SJCRH30 (cell line): ENCODE data around the gene SLC22A14. TPM values are rescaled to one million over a fixed set of nuclear protein-coding genes. Genes with fewer than 3 reads are reported as not detected.

Experiments used
- DNase-seq, 2 experiments: peaks; one replicate each; pipeline ENCODE4 v3.0.0-alpha.2; 2015 to 2020
- H3K27ac ChIP-seq: fragments of 250-450 bp; sonication (Bioruptor Pico); 2 replicates; pipeline ENCODE4 v1.5.1; 2020; ENCODE audit warnings: mild to moderate bottlenecking, moderate library complexity
- H3K27me3 ChIP-seq: fragments of 250-450 bp; sonication (Bioruptor Pico); 2 replicates; pipeline ENCODE4 v1.5.1; 2020; ENCODE audit warnings: mild to moderate bottlenecking, moderate library complexity
- H3K36me3 ChIP-seq: fragments of 250-450 bp; sonication (Bioruptor Pico); 2 replicates; pipeline ENCODE4 v1.5.1; 2020; ENCODE audit warnings: mild to moderate bottlenecking, moderate library complexity
- H3K4me1 ChIP-seq: fragments of 250-450 bp; sonication (Bioruptor Pico); 2 replicates; pipeline ENCODE4 v1.5.1; 2020; ENCODE audit warnings: mild to moderate bottlenecking, moderate library complexity
- H3K4me3 ChIP-seq: fragments of 250-450 bp; sonication (Bioruptor Pico); 2 replicates; pipeline ENCODE4 v1.5.1; 2020; ENCODE audit warnings: mild to moderate bottlenecking, moderate library complexity
- H3K9me3 ChIP-seq: fragments of 250-450 bp; sonication (Bioruptor Pico); replicated peaks from 2 replicates; pipeline ENCODE4 v1.5.1; 2020; ENCODE audit warnings: mild to moderate bottlenecking, moderate library complexity
- total RNA-seq: library from RNA; depleted of rRNA; stranded (reverse); fragments of >200 nt; shearing (Covaris generic); gene quantifications from 2 replicates; pipeline ENCODE4 v1.2.3, GENCODE V29; 2014

The SLC22A14 gene
- total RNA-seq, 1 experiment from 2014 or later = not detected

- Histone ChIP-seq H3K9me3 (no peaks in the 10 kb centered on the region), H3K4me1 (no peaks in the 10 kb centered on the region), H3K27me3 (no peaks in the 10 kb centered on the region), H3K4me3 (no peak overlapping the region), H3K36me3 (no peaks in the 10 kb centered on the region), H3K27ac (no peak overlapping the region)
- no peak for DNase-seq
Measured at GRCh38 chr3:38334142-38335055, 52.3 kb downstream of the SLC22A14 start.

DNA sequence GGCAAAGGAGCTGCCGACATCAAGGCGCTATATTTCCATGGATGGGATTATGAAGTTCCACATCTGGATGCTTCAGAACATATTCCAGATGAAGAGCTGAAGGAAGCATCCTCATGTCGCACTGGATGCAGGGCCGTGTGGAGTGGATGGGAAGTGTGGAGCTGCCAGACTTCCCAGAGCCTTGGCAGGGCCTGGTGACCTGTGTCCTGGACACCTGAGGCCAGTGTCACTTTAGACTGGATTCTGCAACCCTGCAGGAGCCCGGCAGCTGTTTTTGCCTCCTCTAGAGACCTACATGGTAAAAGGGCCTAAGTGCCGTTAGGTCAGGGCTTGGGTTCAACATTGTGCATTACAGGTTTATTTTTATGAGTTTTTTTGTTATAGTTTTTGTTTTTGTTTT lies 53.2 kb downstream of the SLC22A14 start:
- DNase-seq = no peak
- H3K27ac ChIP-seq = no peak overlapping the region
- H3K27me3 ChIP-seq = no peaks in the 10 kb centered on the region
- no peaks in the 10 kb centered on the region for H3K4me1 ChIP-seq
- no peaks in the 10 kb centered on the region for H3K36me3 ChIP-seq
- no peaks in the 10 kb centered on the region for H3K9me3 ChIP-seq
- no peak overlapping the region for H3K4me3 ChIP-seq

GRCh38 chr3:38337703-38338102 lies 55.6 kb downstream of the SLC22A14 start:
- no peaks in the 10 kb centered on the region for H3K4me1 ChIP-seq
- H3K4me3 ChIP-seq = no peak overlapping the region
- H3K36me3 ChIP-seq = no peaks in the 10 kb centered on the region
- H3K27me3 ChIP-seq = no peaks in the 10 kb centered on the region
- H3K9me3 ChIP-seq = no peaks in the 10 kb centered on the region
- H3K27ac ChIP-seq = no peak overlapping the region
- no peak for DNase-seq

- no peak for DNase-seq
- Histone ChIP-seq H3K27ac (no peak overlapping the region), H3K9me3 (no peaks in the 10 kb centered on the region), H3K27me3 (no peaks in the 10 kb centered on the region), H3K36me3 (no peaks in the 10 kb centered on the region), H3K4me1 (no peaks in the 10 kb centered on the region), H3K4me3 (no peak overlapping the region)
Measured at GRCh38 chr3:38343797-38344594, 61.9 kb downstream of the SLC22A14 start.

GRCh38 chr3:38345879-38346586 lies 63.9 kb downstream of the SLC22A14 start:
- peak overlapping the region; percentile 70 for H3K4me3 ChIP-seq
- DNase-seq = no peak
- H3K9me3 ChIP-seq = no peaks in the 10 kb centered on the region
- H3K4me1 ChIP-seq = no peaks in the 10 kb centered on the region
- no peaks in the 10 kb centered on the region for H3K36me3 ChIP-seq
- no peak overlapping the region for H3K27ac ChIP-seq
- H3K27me3 ChIP-seq = no peaks in the 10 kb centered on the region

GRCh38 chr3:38346587-38347410 lies 64.7 kb downstream of the SLC22A14 start, which contains the start of gene XYLB:
Gene XYLB, plus strand, starts transcription at chr3:38346785. Its CDS starts 84 bp downstream, at chr3:38346869.
- Histone ChIP-seq H3K9me3 (no peaks in the 10 kb centered on the region), H3K36me3 (no peaks in the 10 kb centered on the region), H3K4me1 (no peaks in the 10 kb centered on the region), H3K27ac (no peak within 1 kb of the TSS), H3K27me3 (no peaks in the 10 kb centered on the region), H3K4me3 (peak within 1 kb of the TSS; percentile 70)
- DNase-seq = peak; percentile 76 to 80

GRCh38 chr3:38347421-38348200 lies 65.5 kb downstream of the SLC22A14 start:
- Histone ChIP-seq H3K27me3 (no peaks in the 10 kb centered on the region), H3K36me3 (no peaks in the 10 kb centered on the region), H3K4me1 (no peaks in the 10 kb centered on the region), H3K4me3 (peak overlapping the region; percentile 70), H3K9me3 (no peaks in the 10 kb centered on the region), H3K27ac (no peak overlapping the region)
- no peak for DNase-seq

DNA sequence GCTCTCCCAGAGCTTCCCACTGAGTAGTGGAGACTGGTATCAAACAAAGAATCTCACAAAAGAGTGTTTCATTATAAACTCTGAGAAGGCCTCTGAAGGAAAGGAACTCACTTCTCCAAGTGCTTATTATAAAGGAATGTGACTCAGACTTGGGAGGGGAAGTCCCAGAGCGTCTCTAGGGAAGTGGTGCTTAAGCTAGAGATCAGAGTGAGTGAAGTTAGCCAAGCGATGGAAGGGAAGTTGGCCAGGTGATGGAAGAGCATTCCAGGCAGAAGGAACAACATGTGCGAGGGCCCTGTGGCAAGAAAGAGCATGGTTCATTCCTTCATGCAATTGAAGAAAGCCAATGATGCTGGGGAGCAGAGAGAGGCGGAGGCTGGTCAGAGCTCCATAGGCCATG lies 66.8 kb downstream of the SLC22A14 start:
- Histone ChIP-seq H3K9me3 (no peaks in the 10 kb centered on the region), H3K36me3 (no peaks in the 10 kb centered on the region), H3K27me3 (no peaks in the 10 kb centered on the region), H3K27ac (no peak overlapping the region), H3K4me1 (no peaks in the 10 kb centered on the region), H3K4me3 (no peak overlapping the region)
- no peak for DNase-seq

- H3K27me3 ChIP-seq = no peaks in the 10 kb centered on the region
- DNase-seq = no peak
- H3K27ac ChIP-seq = no peak overlapping the region
- H3K9me3 ChIP-seq = no peaks in the 10 kb centered on the region
- no peaks in the 10 kb centered on the region for H3K4me1 ChIP-seq
- H3K4me3 ChIP-seq = no peak overlapping the region
- no peaks in the 10 kb centered on the region for H3K36me3 ChIP-seq
Measured at GRCh38 chr3:38349684-38350359, 67.7 kb downstream of the SLC22A14 start.

GRCh38 chr3:38353151-38353550 lies 71.1 kb downstream of the SLC22A14 start:
- H3K9me3 ChIP-seq = no peaks in the 10 kb centered on the region
- no peaks in the 10 kb centered on the region for H3K4me1 ChIP-seq
- H3K4me3 ChIP-seq = no peak overlapping the region
- H3K27ac ChIP-seq = no peak overlapping the region
- no peaks in the 10 kb centered on the region for H3K27me3 ChIP-seq
- no peak for DNase-seq
- H3K36me3 ChIP-seq = no peaks in the 10 kb centered on the region

DNA sequence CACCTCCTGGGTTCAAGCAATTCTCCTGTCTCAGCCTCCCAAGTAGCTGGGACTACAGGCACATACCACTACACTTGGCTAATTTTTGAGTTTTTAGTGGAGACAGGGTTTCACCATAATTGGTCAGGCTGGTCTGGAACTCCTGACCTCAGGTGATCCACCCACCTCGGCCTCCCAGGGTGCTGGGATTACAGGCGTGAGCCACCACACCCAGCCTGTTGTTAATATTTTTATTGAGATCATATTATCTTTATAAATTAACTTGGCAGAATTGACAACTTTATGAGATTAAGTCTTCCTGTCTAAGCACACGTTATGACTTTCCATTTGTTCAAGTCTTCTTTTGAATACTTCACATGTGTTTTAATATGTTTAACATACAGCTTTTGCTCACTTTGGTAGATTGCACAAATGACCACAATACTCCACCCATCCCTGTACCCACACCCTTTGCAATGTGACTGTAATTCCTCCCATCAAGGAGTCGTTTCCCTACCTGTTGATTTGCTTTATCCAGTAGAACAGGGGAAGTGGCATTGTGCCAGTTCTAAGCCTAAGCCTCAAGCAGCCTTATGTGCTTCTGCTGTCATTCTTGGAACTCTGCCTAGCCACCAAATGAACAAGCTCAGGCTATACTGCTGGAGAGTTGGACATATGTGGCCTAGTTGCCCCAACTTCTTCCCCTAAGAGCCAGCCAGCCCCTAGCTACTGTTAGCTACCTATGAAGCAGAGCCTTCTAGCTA lies 72.7 kb downstream of the SLC22A14 start:
- Histone ChIP-seq H3K27me3 (no peaks in the 10 kb centered on the region), H3K9me3 (no peaks in the 10 kb centered on the region), H3K4me1 (no peaks in the 10 kb centered on the region), H3K4me3 (no peak overlapping the region), H3K36me3 (no peaks in the 10 kb centered on the region), H3K27ac (no peak overlapping the region)
- peak; percentile 12 to 43 for DNase-seq

- H3K27ac ChIP-seq = no peak overlapping the region
- H3K4me1 ChIP-seq = no peaks in the 10 kb centered on the region
- no peaks in the 10 kb centered on the region for H3K9me3 ChIP-seq
- no peak overlapping the region for H3K4me3 ChIP-seq
- H3K36me3 ChIP-seq = no peaks in the 10 kb centered on the region
- DNase-seq = no peak
- no peaks in the 10 kb centered on the region for H3K27me3 ChIP-seq
Measured at GRCh38 chr3:38359038-38359437, 76.9 kb downstream of the SLC22A14 start.
